Testis (tissue), 3 donors: ENCODE results near the gene DTHD1. TPM values are rescaled to one million over a fixed set of nuclear protein-coding genes. Genes with fewer than 3 reads are reported as not detected.

Experiments used
- DNase-seq: peaks from one replicate; pipeline ENCODE4 v3.0.0-alpha.2; 2019
- H3K27ac ChIP-seq, 2 donors: fragments of 200-600 bp; sonication (generic); one replicate each; pipeline ENCODE4 v1.5.1; 2019
- H3K27me3 ChIP-seq: fragments of 200-600 bp; sonication (generic); one replicate; pipeline ENCODE4 v1.5.1; 2019
- H3K36me3 ChIP-seq: fragments of 200-600 bp; sonication (generic); one replicate; pipeline ENCODE4 v1.5.1; 2017; ENCODE audit warnings: low read depth; ENCODE audit errors: missing control alignments
- H3K4me1 ChIP-seq: fragments of 200-600 bp; sonication (generic); one replicate; pipeline ENCODE4 v1.5.1; 2019
- H3K4me3 ChIP-seq, 2 donors: fragments of 200-600 bp; sonication (generic); one replicate each; pipeline ENCODE4 v1.5.1; 2017 to 2019
- H3K9me3 ChIP-seq: fragments of 200-600 bp; sonication (generic); one replicate; pipeline ENCODE4 v1.5.1; 2017
- CTCF ChIP-seq, 3 experiments: fragments of 450-650 bp in 2 of 3; fragments of 200-600 bp in 1 of 3; sonication (generic) in 1 of 3; IDR thresholded peaks; one replicate each; pipeline ENCODE4 v1.5.1; 2016 to 2019; ENCODE audit warnings: antibody characterized with exemption in 3 of 3, mild to moderate bottlenecking in 2 of 3, moderate library complexity in 1 of 3
- POLR2A ChIP-seq: fragments of 450-650 bp; IDR thresholded peaks from one replicate; pipeline ENCODE4 v1.6.1; 2017; ENCODE audit warnings: antibody characterized with exemption, mild to moderate bottlenecking, moderate library complexity
- WGBS, 2 donors: methylation state at CpG; one replicate each; pipeline ENCODE4 v1.1.5; 2018; 5-methylcytosine and 5-hydroxymethylcytosine counted together
- intact Hi-C: fragments of 100-400 bp; cut with DNase I; formaldehyde crosslinking; loops from one replicate; pipeline ENCODE4 v1.15.1; 2023; ENCODE audit warnings: low total_unique reads
- polyA plus RNA-seq: library from polyadenylated mRNA; stranded (reverse); fragments of 350-450 nt; fragmentation: Illumina TruSeq; extraction: RNeasy Lipid Tissue Mini Kit (QIAGEN cat#74804); gene quantifications from one replicate; pipeline ENCODE4 v1.2.3, GENCODE V29; 2014; ENCODE audit warnings: low read depth, low replicate concordance; ENCODE audit not compliant: insufficient read depth
- total RNA-seq, 2 donors: library from RNA; depleted of rRNA; stranded (reverse); fragments of >200 nt; gene quantifications; one replicate each; pipeline ENCODE4 v1.2.3, GENCODE V29; 2016

Gene DTHD1
- total and polyA plus RNA-seq, 3 donors from 2014 or later = 1.0 to 5.8 (median 4.3) TPM

- H3K4me1 ChIP-seq = no peaks in the 10 kb centered on the region
- H3K36me3 ChIP-seq = no peaks in the 10 kb centered on the region
- H3K27ac ChIP-seq = no peak overlapping the region
- TF ChIP-seq CTCF (IDR thresholded peaks at IDR 0.05) (no peak), POLR2A (no peak)
- DNase-seq = no peak
- intact Hi-C loops = no loop called here
- no peak overlapping the region for H3K4me3 ChIP-seq
- no peaks in the 10 kb centered on the region for H3K9me3 ChIP-seq
- WGBS, 2 donors = 83 to 84% methylated on average over 4 of the region's 4 CpGs
- H3K27me3 ChIP-seq = no peaks in the 10 kb centered on the region
Measured at GRCh38 chr4:36269101-36269500, 12.3 kb upstream of the DTHD1 start.

GRCh38 chr4:36269533-36270173 lies 11.8 kb upstream of the DTHD1 start:
- DNase-seq = no peak
- H3K4me3 ChIP-seq = no peak overlapping the region
- no peaks in the 10 kb centered on the region for H3K36me3 ChIP-seq
- intact Hi-C loops = no loop called here
- H3K9me3 ChIP-seq = no peaks in the 10 kb centered on the region
- H3K27me3 ChIP-seq = no peaks in the 10 kb centered on the region
- WGBS, 2 donors = 61 to 66% methylated on average over 5 of the region's 5 CpGs
- H3K27ac ChIP-seq = no peak overlapping the region
- H3K4me1 ChIP-seq = no peaks in the 10 kb centered on the region
- TF ChIP-seq POLR2A (no peak), CTCF (IDR thresholded peaks at IDR 0.05) (no peak)

DNA sequence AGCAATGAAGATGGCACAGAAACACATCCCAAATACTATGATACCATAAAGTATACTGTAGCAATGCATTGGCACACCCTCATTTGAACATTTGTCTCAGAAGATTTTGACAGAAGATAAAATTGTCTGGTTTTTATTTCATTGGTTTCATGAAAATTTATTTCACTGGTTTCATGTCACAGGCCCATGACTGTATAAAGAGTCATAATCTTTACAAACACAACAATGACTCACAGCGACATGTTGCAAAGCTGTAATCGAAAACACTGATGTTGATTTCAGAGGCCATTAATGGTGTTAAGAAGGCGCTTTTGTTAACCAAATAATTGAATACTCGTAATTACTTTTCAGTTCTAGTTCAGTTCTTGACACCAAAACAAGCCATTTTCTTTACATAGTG lies 8.1 kb upstream of the DTHD1 start:
- no peaks in the 10 kb centered on the region for H3K27me3 ChIP-seq

DNA sequence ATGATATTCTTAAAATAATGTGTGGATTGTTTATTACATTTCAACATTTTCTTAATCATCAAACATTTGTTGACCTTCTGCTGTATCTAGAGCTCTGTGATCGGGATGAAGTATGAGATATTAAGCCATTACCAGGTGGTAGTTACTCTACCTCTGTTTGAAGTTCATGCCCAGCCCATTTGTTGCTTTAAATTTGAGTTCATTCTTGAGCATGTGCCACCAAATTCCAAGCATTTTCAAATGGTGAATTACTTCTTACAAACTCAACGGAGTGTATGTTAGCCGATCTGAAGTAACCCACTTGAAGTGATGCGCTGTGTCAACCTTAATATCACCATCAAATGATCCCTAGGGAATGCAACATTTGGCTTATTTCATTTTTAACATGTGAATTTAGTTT lies 7.3 kb upstream of the DTHD1 start:
- TF ChIP-seq CTCF (IDR thresholded peaks at IDR 0.05) = no peak
- TF ChIP-seq POLR2A = no peak
- no peak overlapping the region for H3K27ac ChIP-seq
- 85 to 87% methylated on average over 4 of the region's 4 CpGs for WGBS, 2 donors
- H3K9me3 ChIP-seq = no peaks in the 10 kb centered on the region
- DNase-seq = no peak
- H3K27me3 ChIP-seq = no peaks in the 10 kb centered on the region
- no peak overlapping the region for H3K4me3 ChIP-seq
- H3K4me1 ChIP-seq = no peaks in the 10 kb centered on the region
- intact Hi-C loops = no loop called here
- H3K36me3 ChIP-seq = no peaks in the 10 kb centered on the region

More for the DNA sequence above, 8.1 kb upstream of the DTHD1 start:
- Histone ChIP-seq H3K9me3 (no peaks in the 10 kb centered on the region), H3K36me3 (no peaks in the 10 kb centered on the region), H3K27ac (no peak overlapping the region), H3K4me1 (no peaks in the 10 kb centered on the region), H3K4me3 (no peak overlapping the region)
- TF ChIP-seq CTCF (IDR thresholded peaks at IDR 0.05) (no peak), POLR2A (no peak)
- no peak for DNase-seq
- intact Hi-C loops = no loop called here
- 92% methylated on average over 4 of the region's 4 CpGs for WGBS, 2 donors

DNA sequence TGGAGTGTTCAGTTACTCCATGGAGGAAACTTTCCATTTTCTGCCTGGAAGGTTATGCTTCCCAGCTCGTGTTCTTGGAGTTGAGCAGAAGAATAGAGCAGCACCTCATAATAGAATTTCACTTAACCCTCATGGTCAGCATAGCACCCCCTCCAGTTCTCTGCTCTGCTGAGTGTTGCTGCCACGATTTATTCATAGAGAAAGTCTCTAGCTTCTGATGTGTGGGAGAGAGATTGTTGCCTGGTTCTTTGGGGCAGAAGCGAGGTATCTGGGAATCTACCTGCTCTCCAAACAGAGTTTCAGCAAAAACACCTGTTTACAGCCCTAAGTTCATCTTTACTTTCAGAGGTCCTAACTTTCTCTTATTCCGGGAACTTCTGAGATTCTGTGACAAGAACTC lies 3.9 kb upstream of the DTHD1 start:
- no peak for DNase-seq
- H3K4me3 ChIP-seq = no peak overlapping the region
- H3K36me3 ChIP-seq = no peaks in the 10 kb centered on the region
- 77 to 86% methylated on average over 4 of the region's 4 CpGs for WGBS, 2 donors
- H3K4me1 ChIP-seq = no peaks in the 10 kb centered on the region
- no peaks in the 10 kb centered on the region for H3K27me3 ChIP-seq
- no peaks in the 10 kb centered on the region for H3K9me3 ChIP-seq
- intact Hi-C loops = no loop called here
- no peak overlapping the region for H3K27ac ChIP-seq
- TF ChIP-seq CTCF (IDR thresholded peaks at IDR 0.05) (no peak), POLR2A (no peak)
